Astrocyte (in vitro differentiated cells and primary cell): ENCODE measurements around the gene CISD2.
"Not testable (repeated sequence)": the region's sequence is repeated elsewhere in the genome, so short reads cannot be mapped to it uniquely, and the experiment has no call there.

ENCODE experiments used
- EZH2 ChIP-seq: IDR thresholded peaks from 2 replicates; pipeline ENCODE4 v1.6.1; 2012; ENCODE audit warnings: mild to moderate bottlenecking, low read length, inconsistent platforms; ENCODE audit not compliant: insufficient read depth
- TF ChIP-seq, protein P1 (sequence below): IDR thresholded peaks from 2 replicates; pipeline ENCODE4 v1.5.1; 2011; ENCODE audit warnings: low read depth, mild to moderate bottlenecking, inconsistent platforms, low read length, moderate library complexity; ENCODE audit not compliant: insufficient read depth

DNA sequence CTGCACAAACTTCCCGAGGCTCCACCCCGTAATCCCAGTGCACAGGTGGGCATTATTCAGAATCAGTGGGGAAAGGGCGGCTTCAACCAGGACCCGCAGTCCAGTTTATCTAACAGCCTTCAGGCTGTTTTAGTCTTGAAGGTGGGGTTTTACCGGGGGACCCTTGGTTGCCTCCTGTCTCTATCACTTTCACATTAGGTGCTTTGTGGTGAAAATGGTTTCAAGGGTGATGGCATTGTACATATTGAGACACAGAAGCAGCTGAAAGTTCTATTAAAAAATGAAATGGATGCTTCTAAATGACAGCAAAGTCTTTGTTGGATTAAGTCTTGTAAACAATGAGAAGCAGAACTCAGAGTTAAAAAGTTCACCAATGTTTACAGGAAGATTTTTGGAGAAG is 27.8 kb downstream of the CISD2 start:
- TF ChIP-seq, protein P1, sequence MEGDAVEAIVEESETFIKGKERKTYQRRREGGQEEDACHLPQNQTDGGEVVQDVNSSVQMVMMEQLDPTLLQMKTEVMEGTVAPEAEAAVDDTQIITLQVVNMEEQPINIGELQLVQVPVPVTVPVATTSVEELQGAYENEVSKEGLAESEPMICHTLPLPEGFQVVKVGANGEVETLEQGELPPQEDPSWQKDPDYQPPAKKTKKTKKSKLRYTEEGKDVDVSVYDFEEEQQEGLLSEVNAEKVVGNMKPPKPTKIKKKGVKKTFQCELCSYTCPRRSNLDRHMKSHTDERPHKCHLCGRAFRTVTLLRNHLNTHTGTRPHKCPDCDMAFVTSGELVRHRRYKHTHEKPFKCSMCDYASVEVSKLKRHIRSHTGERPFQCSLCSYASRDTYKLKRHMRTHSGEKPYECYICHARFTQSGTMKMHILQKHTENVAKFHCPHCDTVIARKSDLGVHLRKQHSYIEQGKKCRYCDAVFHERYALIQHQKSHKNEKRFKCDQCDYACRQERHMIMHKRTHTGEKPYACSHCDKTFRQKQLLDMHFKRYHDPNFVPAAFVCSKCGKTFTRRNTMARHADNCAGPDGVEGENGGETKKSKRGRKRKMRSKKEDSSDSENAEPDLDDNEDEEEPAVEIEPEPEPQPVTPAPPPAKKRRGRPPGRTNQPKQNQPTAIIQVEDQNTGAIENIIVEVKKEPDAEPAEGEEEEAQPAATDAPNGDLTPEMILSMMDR = not testable (repeated sequence)
- not testable (repeated sequence) for TF ChIP-seq EZH2
